RWPE2 (cell line): ENCODE results near the gene TSPAN4.

ENCODE experiments used
- ATAC-seq: fragments of 200-7000 bp; cut with Tn5 transposase; 3 replicates; pipeline ENCODE4 v1.9.1; 2021; ENCODE audit warnings: low read depth
- DNase-seq: peaks from one replicate; pipeline ENCODE4 v3.0.0-alpha.2; 2020; ENCODE audit warnings: low spot score
- H3K27ac ChIP-seq: fragments of 450-650 bp; 2 replicates; pipeline ENCODE4 v1.5.1; 2017; ENCODE audit warnings: mild to moderate bottlenecking; ENCODE audit not compliant: poor library complexity, severe bottlenecking
- H3K27me3 ChIP-seq: fragments of 250-450 bp; sonication (Bioruptor Pico); 2 replicates; pipeline ENCODE4 v1.5.1; 2021; ENCODE audit warnings: mild to moderate bottlenecking, moderate library complexity; ENCODE audit not compliant: insufficient read depth, poor library complexity, severe bottlenecking
- H3K36me3 ChIP-seq: fragments of 250-450 bp; sonication (Bioruptor Pico); 2 replicates; pipeline ENCODE4 v1.5.1; 2020; ENCODE audit warnings: low read depth, mild to moderate bottlenecking, moderate library complexity
- H3K4me1 ChIP-seq: fragments of 250-450 bp; sonication (Bioruptor Pico); 2 replicates; pipeline ENCODE4 v1.5.1; 2021; ENCODE audit warnings: mild to moderate bottlenecking, moderate library complexity; ENCODE audit not compliant: insufficient read depth, poor library complexity, severe bottlenecking
- H3K4me3 ChIP-seq: fragments of 250-450 bp; sonication (Bioruptor Pico); 2 replicates; pipeline ENCODE4 v1.5.1; 2021; ENCODE audit warnings: mild to moderate bottlenecking, moderate library complexity; ENCODE audit not compliant: severe bottlenecking
- H3K9me3 ChIP-seq: fragments of 250-450 bp; sonication (Bioruptor Pico); 2 replicates; pipeline ENCODE4 v1.5.1; 2021; ENCODE audit warnings: mild to moderate bottlenecking, moderate library complexity; ENCODE audit not compliant: severe bottlenecking
- TF ChIP-seq, protein P1 (sequence below): fragments of 450-650 bp; IDR thresholded peaks from one replicate; pipeline ENCODE4 v1.5.1; 2017; ENCODE audit warnings: mild to moderate bottlenecking, moderate library complexity; ENCODE audit not compliant: poor library complexity, severe bottlenecking

Gene TSPAN4

GRCh38 chr11:833849-834311, 8.8 kb upstream of the TSPAN4 start:
- TF ChIP-seq, protein P1, sequence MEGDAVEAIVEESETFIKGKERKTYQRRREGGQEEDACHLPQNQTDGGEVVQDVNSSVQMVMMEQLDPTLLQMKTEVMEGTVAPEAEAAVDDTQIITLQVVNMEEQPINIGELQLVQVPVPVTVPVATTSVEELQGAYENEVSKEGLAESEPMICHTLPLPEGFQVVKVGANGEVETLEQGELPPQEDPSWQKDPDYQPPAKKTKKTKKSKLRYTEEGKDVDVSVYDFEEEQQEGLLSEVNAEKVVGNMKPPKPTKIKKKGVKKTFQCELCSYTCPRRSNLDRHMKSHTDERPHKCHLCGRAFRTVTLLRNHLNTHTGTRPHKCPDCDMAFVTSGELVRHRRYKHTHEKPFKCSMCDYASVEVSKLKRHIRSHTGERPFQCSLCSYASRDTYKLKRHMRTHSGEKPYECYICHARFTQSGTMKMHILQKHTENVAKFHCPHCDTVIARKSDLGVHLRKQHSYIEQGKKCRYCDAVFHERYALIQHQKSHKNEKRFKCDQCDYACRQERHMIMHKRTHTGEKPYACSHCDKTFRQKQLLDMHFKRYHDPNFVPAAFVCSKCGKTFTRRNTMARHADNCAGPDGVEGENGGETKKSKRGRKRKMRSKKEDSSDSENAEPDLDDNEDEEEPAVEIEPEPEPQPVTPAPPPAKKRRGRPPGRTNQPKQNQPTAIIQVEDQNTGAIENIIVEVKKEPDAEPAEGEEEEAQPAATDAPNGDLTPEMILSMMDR = no peak
- ATAC-seq = no peak
- H3K4me1 ChIP-seq = peaks cover 10% of the 10 kb centered on the region
- peak overlapping the region; percentile 95 for H3K4me3 ChIP-seq
- no peaks in the 10 kb centered on the region for H3K9me3 ChIP-seq
- no peak for DNase-seq
- H3K36me3 ChIP-seq = peaks cover 29% of the 10 kb centered on the region
- peaks cover 8% of the 10 kb centered on the region for H3K27me3 ChIP-seq
- peak overlapping the region; percentile 97 for H3K27ac ChIP-seq

DNA sequence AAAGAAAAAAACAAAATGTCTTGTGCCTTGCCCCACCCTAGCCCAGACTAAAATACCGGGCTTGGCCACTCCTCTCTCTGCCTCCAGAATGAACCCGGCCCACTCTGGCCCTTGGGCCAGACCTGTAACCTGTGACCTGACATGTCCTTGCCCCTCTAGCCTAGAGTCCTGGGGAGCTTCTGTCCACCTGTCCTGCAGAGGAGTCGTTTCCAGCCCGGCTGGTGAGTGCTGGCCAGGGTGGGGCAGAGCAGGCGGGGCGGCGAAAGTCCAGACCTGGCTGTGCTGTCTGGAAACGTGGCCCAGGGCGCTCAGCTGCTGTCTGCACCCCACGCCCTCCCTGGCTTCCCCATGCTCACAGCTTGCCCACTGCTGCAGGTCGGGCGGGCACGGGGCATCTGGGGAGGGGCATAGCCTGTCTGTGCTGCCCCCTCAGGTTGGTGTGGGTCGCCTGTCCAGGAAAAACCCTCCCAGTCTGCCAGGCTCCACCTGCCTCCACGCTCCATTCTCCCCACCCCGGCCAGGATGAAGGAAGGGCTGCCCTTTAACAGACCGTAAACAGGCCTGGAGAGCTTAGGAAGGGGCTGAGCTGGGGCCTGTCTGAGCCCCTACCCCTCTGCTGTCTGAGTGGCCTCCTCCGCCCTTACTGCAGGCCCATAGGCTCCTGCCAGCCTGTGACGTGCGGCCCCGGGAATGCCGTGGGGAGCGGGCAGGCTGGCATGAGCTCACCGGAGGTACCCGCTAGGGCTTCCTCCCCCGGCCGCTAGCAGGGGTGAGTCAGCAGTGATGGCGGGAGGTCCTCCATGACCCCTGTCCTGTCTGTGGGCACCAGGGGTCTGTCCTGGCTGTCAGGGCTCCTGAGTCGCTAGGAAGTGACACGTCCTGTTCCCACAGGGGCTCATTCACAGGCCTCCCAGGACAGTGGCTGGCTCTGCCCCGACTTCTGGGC, 8.0 kb upstream of the TSPAN4 start:
- ATAC-seq (peak; percentile 66), DNase-seq (peak; percentile 96)
- peaks cover 3% of the 10 kb centered on the region for H3K27me3 ChIP-seq
- TF ChIP-seq, protein P1 = no peak
- H3K4me3 ChIP-seq = peak overlapping the region; percentile 95
- H3K36me3 ChIP-seq = peaks cover 37% of the 10 kb centered on the region
- H3K9me3 ChIP-seq = no peaks in the 10 kb centered on the region
- peak overlapping the region; percentile 97 for H3K27ac ChIP-seq
- H3K4me1 ChIP-seq = peaks cover 10% of the 10 kb centered on the region

DNA sequence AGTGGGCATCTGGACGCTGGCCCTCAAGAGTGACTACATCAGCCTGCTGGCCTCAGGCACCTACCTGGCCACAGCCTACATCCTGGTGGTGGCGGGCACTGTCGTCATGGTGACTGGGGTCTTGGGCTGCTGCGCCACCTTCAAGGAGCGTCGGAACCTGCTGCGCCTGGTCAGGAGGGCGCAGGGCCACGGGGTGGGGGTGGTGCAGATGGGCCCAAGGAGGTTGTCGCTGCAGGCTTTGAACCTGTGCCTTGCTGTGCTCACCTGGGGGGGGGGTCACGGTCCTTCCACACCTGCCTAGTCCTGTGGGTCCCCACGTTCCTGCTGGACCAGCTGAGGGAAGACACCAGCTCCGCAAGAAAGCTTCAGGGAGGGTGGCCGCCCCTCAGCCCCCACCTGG, 6.4 kb upstream of the TSPAN4 start:
- Histone ChIP-seq H3K36me3 (peaks cover 53% of the 10 kb centered on the region), H3K9me3 (no peaks in the 10 kb centered on the region), H3K4me3 (no peak overlapping the region), H3K27me3 (no peaks in the 10 kb centered on the region), H3K27ac (peak overlapping the region; percentile 97), H3K4me1 (peaks cover 14% of the 10 kb centered on the region)
- TF ChIP-seq, protein P1 = no peak
- DNase-seq (no peak), ATAC-seq (no peak)

GRCh38 chr11:836700-837099, 6.0 kb upstream of the TSPAN4 start:
- ATAC-seq (no peak), DNase-seq (no peak)
- Histone ChIP-seq H3K4me3 (no peak overlapping the region), H3K27ac (peak overlapping the region; percentile 97), H3K27me3 (no peaks in the 10 kb centered on the region), H3K36me3 (peaks cover 56% of the 10 kb centered on the region), H3K9me3 (no peaks in the 10 kb centered on the region), H3K4me1 (peaks cover 14% of the 10 kb centered on the region)
- TF ChIP-seq, protein P1 = no peak
